Liver (tissue), 9 donors: ENCODE measurements around the gene CDCA5. TPM values are rescaled to one million over a fixed set of nuclear protein-coding genes. Genes with fewer than 3 reads are reported as not detected.

Experiments
- DNase-seq: peaks from one replicate; pipeline ENCODE4 v3.0.0-alpha.2; 2017; ENCODE audit warnings: low spot score
- H3K27ac ChIP-seq, 2 donors: one replicate each; pipeline ENCODE4 v1.7.0; 2013; ENCODE audit warnings: inconsistent platforms in 2 of 2, low read length in 2 of 2, control low read depth in 1 of 2, low read depth in 1 of 2, mild to moderate bottlenecking in 1 of 2
- H3K27me3 ChIP-seq, 4 donors: one replicate each; pipeline versions ENCODE4 v1.6.1 to v1.7.0; 2013; ENCODE audit warnings: low read length in 3 of 4, inconsistent platforms in 1 of 4, mild to moderate bottlenecking in 1 of 4, moderate library complexity in 1 of 4; ENCODE audit not compliant: control insufficient read depth in 4 of 4, insufficient read depth in 4 of 4
- H3K36me3 ChIP-seq, 4 donors: one replicate each; pipeline versions ENCODE4 v1.6.1 to v1.7.0; 2013; ENCODE audit warnings: low read length in 3 of 4, mild to moderate bottlenecking in 3 of 4, low read depth in 1 of 4, moderate library complexity in 1 of 4; ENCODE audit not compliant: control insufficient read depth in 4 of 4, insufficient read depth in 3 of 4
- H3K4me1 ChIP-seq, 4 donors: one replicate each; pipeline versions ENCODE4 v1.6.1 to v1.7.0; 2013; ENCODE audit warnings: low read length in 3 of 4, mild to moderate bottlenecking in 3 of 4, moderate library complexity in 1 of 4; ENCODE audit not compliant: control insufficient read depth in 4 of 4, insufficient read depth in 4 of 4
- H3K4me3 ChIP-seq, 3 donors: one replicate each; pipeline versions ENCODE4 v1.6.1 to v1.7.0; 2013; ENCODE audit warnings: low read length in 3 of 3, control low read depth in 1 of 3, low read depth in 1 of 3, mild to moderate bottlenecking in 1 of 3
- H3K9ac ChIP-seq, 2 donors: one replicate each; pipeline ENCODE4 v1.7.0; 2013; ENCODE audit warnings: low read length in 2 of 2, mild to moderate bottlenecking in 2 of 2, moderate library complexity in 2 of 2, control low read depth in 1 of 2, low read depth in 1 of 2
- H3K9me3 ChIP-seq, 4 donors: one replicate each; pipeline versions ENCODE4 v1.6.1 to v1.7.0; 2013; ENCODE audit warnings: low read length in 3 of 4; ENCODE audit not compliant: control insufficient read depth in 4 of 4
- EGR1 ChIP-seq, 2 donors: IDR thresholded peaks; 2 replicates each; pipeline ENCODE4 v1.6.1; 2016 to 2018; ENCODE audit warnings: antibody characterized with exemption in 2 of 2, low read depth in 2 of 2
- FOXA1 ChIP-seq: IDR thresholded peaks from 2 replicates; pipeline ENCODE4 v1.6.1; 2016; ENCODE audit warnings: antibody characterized with exemption
- FOXA2 ChIP-seq: IDR thresholded peaks from 2 replicates; pipeline ENCODE4 v1.6.1; 2016; ENCODE audit warnings: antibody characterized with exemption
- GABPA ChIP-seq, 2 donors: IDR thresholded peaks in 1 of 2; conservative IDR thresholded peaks in 1 of 2; 2 replicates each; pipeline ENCODE4 v1.6.1; 2016; ENCODE audit warnings: antibody characterized with exemption in 2 of 2, mild to moderate bottlenecking in 1 of 2, moderate library complexity in 1 of 2
- HNF4A ChIP-seq, 2 donors: conservative IDR thresholded peaks; 2 replicates each; pipeline ENCODE4 v1.6.1; 2016; ENCODE audit warnings: antibody characterized with exemption in 2 of 2, mild to moderate bottlenecking in 2 of 2
- HNF4G ChIP-seq: IDR thresholded peaks from 2 replicates; pipeline ENCODE4 v1.6.1; 2016; ENCODE audit warnings: antibody characterized with exemption
- JUND ChIP-seq, 2 donors: IDR thresholded peaks; 2 replicates each; pipeline ENCODE4 v1.6.1; 2016; ENCODE audit warnings: antibody characterized with exemption in 2 of 2
- NR2F2 ChIP-seq: IDR thresholded peaks from 2 replicates; pipeline ENCODE4 v1.6.1; 2016; ENCODE audit warnings: antibody characterized with exemption
- RAD21 ChIP-seq, 2 donors: IDR thresholded peaks; 2 replicates each; pipeline ENCODE4 v1.6.1; 2016; ENCODE audit warnings: antibody characterized with exemption in 2 of 2, mild to moderate bottlenecking in 2 of 2
- RXRA ChIP-seq, 2 donors: IDR thresholded peaks; 2 replicates each; pipeline ENCODE4 v1.6.1; 2017 to 2018; ENCODE audit warnings: antibody characterized with exemption in 2 of 2, mild to moderate bottlenecking in 1 of 2
- TAF1 ChIP-seq: conservative IDR thresholded peaks from 2 replicates; pipeline ENCODE4 v1.6.1; 2016; ENCODE audit warnings: antibody characterized with exemption, mild to moderate bottlenecking
- whole genome bisulfite sequencing: extraction: QIAGEN DNeasy Blood & Tissue Kit; methylation state at CpG from one replicate; pipeline ENCODE4 v1.1.7; 2013; 5-methylcytosine and 5-hydroxymethylcytosine counted together
- polyA plus RNA-seq, 2 donors: library from polyadenylated mRNA; stranded (reverse) in 1 of 2; unstranded in 1 of 2; fragments of 200-250 nt in 1 of 2; fragments of >200 nt in 1 of 2; fragmentation: Nextera tagmentation in 1 of 2; extraction: Ambion mirVana in 1 of 2; gene quantifications; one replicate each; pipeline versions ENCODE4 v1.2.1 to v1.2.3, GENCODE V29; 2013 to 2015
- total RNA-seq, 2 donors: library from RNA; depleted of rRNA; stranded (reverse); fragments of >200 nt; gene quantifications; one replicate each; pipeline ENCODE4 v1.2.3, GENCODE V29; 2014
- TF ChIP-seq, protein P1 (sequence below): IDR thresholded peaks from 2 replicates; pipeline ENCODE4 v1.6.1; 2016; ENCODE audit warnings: antibody characterized with exemption
- TF ChIP-seq, protein P2 (sequence below): IDR thresholded peaks from 2 replicates; pipeline ENCODE4 v1.6.1; 2016; ENCODE audit warnings: antibody characterized with exemption
- TF ChIP-seq, protein P3 (sequence below): fragments of 150-350 bp; IDR thresholded peaks from 2 replicates; pipeline ENCODE4 v1.5.1; 2017; ENCODE audit warnings: improper control_type of control experiment, low read depth, low read length; ENCODE audit not compliant: missing input control
- TF ChIP-seq, protein P4 (sequence below): IDR thresholded peaks from 2 replicates; pipeline ENCODE4 v1.6.1; 2016; ENCODE audit warnings: antibody characterized with exemption, mild to moderate bottlenecking
- donor health status: healthy.
- donor health status: healthy.
- donor health status: healthy.
- donor health status: healthy.
- donor health status: healthy.

CDCA5 gene
- total and polyA plus RNA-seq, 4 donors = 0.17 to 12.0 (median 1.7) TPM

GRCh38 chr11:65117206-65118096, 33.6 kb upstream of the CDCA5 start, which contains the start of gene ZNHIT2 (continued):
- peak; percentile 93 to 96 for TF ChIP-seq EGR1 (IDR thresholded peaks at IDR 0.05; ENCODE audit: low read depth in 2 of 2)
- peak; percentile 97 to 99 for TF ChIP-seq GABPA (IDR thresholded peaks at IDR 0.05 in 1 of 2, conservative IDR thresholded peaks at IDR 0.05 in 1 of 2)
- no peak for TF ChIP-seq NR2F2

- Histone ChIP-seq H3K4me3 (peak overlapping the region; percentile 81 to 95 (median 90)), H3K9me3 (no peaks in the 10 kb centered on the region), H3K36me3 (peaks cover 9 to 19% (median 17%) of the 10 kb centered on the region in 4 donors), H3K27me3 (no peaks in the 10 kb centered on the region), H3K4me1 (peaks cover 20 to 81% (median 62%) of the 10 kb centered on the region in 4 donors), H3K9ac (peak overlapping the region; percentile 47 to 82), H3K27ac (peak overlapping the region; percentile 89 to 90)
- 16% methylated on average over 68 of the region's 68 CpGs for WGBS
- no peak for DNase-seq
- TF ChIP-seq EGR1 (IDR thresholded peaks at IDR 0.05; ENCODE audit: low read depth in 2 of 2) = no peak
- TF ChIP-seq FOXA1 = no peak
- no peak for TF ChIP-seq FOXA2
- TF ChIP-seq, protein P1, sequence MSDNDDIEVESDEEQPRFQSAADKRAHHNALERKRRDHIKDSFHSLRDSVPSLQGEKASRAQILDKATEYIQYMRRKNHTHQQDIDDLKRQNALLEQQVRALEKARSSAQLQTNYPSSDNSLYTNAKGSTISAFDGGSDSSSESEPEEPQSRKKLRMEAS = no peak
- TF ChIP-seq RXRA (IDR thresholded peaks at IDR 0.05) = no peak
- TF ChIP-seq, protein P2, sequence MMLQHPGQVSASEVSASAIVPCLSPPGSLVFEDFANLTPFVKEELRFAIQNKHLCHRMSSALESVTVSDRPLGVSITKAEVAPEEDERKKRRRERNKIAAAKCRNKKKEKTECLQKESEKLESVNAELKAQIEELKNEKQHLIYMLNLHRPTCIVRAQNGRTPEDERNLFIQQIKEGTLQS = no peak
- TF ChIP-seq NR2F2 = no peak
- TF ChIP-seq TAF1 = no peak
- no peak for TF ChIP-seq JUND (IDR thresholded peaks at IDR 0.05)
- no peak for TF ChIP-seq HNF4A (conservative IDR thresholded peaks at IDR 0.05)
- no peak for TF ChIP-seq HNF4G
Measured at GRCh38 chr11:65116370-65117205, 32.7 kb upstream of the CDCA5 start.

DNA sequence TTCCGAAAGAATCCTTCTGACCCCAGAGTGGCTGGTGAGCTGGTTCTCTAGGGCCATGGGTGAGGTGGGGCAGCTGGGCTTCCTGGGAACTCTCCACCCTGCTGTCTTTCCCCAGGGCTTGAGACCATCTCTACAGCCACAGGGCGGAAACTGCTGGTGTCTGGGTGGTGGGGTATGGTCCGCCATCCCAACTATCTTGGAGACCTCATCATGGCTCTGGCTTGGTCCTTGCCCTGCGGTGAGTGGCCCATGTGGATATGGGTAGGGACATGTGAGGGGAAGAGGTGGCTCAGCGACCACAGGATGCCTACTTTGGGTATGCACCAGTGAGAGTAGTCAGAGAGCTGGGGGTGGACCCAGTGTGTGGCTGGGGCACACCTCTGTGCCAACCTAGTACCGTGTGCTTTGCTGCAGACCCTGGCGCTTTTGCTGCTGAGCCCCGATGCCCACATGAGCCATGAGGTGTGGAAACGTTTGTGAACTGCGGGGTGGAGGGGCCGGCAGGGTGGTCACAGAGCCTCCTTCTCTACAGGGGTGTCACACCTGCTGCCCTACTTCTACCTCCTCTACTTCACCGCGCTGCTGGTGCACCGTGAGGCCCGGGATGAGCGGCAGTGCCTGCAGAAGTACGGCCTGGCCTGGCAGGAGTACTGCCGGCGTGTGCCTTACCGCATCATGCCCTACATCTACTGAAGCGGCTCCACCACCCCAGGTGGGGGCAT, 31.7 kb upstream of the CDCA5 start:
- H3K4me1 ChIP-seq = peaks cover 26 to 81% (median 62%) of the 10 kb centered on the region in 4 donors
- H3K9ac ChIP-seq = peak overlapping the region in 1 of 2 donors; percentile 82
- H3K36me3 ChIP-seq = peaks cover 9 to 17% (median 13%) of the 10 kb centered on the region in 4 donors
- DNase-seq = no peak
- no peaks in the 10 kb centered on the region for H3K27me3 ChIP-seq
- H3K4me3 ChIP-seq = no peak overlapping the region
- TF ChIP-seq, protein P2 = no peak
- TF ChIP-seq, protein P3, sequence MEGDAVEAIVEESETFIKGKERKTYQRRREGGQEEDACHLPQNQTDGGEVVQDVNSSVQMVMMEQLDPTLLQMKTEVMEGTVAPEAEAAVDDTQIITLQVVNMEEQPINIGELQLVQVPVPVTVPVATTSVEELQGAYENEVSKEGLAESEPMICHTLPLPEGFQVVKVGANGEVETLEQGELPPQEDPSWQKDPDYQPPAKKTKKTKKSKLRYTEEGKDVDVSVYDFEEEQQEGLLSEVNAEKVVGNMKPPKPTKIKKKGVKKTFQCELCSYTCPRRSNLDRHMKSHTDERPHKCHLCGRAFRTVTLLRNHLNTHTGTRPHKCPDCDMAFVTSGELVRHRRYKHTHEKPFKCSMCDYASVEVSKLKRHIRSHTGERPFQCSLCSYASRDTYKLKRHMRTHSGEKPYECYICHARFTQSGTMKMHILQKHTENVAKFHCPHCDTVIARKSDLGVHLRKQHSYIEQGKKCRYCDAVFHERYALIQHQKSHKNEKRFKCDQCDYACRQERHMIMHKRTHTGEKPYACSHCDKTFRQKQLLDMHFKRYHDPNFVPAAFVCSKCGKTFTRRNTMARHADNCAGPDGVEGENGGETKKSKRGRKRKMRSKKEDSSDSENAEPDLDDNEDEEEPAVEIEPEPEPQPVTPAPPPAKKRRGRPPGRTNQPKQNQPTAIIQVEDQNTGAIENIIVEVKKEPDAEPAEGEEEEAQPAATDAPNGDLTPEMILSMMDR = no peak
- no peak for TF ChIP-seq GABPA (IDR thresholded peaks at IDR 0.05 in 1 of 2, conservative IDR thresholded peaks at IDR 0.05 in 1 of 2)
- no peak for TF ChIP-seq RXRA (IDR thresholded peaks at IDR 0.05)
- TF ChIP-seq, protein P1 = no peak
- TF ChIP-seq HNF4G = no peak
- no peak for TF ChIP-seq RAD21 (IDR thresholded peaks at IDR 0.05)
- TF ChIP-seq, protein P4, sequence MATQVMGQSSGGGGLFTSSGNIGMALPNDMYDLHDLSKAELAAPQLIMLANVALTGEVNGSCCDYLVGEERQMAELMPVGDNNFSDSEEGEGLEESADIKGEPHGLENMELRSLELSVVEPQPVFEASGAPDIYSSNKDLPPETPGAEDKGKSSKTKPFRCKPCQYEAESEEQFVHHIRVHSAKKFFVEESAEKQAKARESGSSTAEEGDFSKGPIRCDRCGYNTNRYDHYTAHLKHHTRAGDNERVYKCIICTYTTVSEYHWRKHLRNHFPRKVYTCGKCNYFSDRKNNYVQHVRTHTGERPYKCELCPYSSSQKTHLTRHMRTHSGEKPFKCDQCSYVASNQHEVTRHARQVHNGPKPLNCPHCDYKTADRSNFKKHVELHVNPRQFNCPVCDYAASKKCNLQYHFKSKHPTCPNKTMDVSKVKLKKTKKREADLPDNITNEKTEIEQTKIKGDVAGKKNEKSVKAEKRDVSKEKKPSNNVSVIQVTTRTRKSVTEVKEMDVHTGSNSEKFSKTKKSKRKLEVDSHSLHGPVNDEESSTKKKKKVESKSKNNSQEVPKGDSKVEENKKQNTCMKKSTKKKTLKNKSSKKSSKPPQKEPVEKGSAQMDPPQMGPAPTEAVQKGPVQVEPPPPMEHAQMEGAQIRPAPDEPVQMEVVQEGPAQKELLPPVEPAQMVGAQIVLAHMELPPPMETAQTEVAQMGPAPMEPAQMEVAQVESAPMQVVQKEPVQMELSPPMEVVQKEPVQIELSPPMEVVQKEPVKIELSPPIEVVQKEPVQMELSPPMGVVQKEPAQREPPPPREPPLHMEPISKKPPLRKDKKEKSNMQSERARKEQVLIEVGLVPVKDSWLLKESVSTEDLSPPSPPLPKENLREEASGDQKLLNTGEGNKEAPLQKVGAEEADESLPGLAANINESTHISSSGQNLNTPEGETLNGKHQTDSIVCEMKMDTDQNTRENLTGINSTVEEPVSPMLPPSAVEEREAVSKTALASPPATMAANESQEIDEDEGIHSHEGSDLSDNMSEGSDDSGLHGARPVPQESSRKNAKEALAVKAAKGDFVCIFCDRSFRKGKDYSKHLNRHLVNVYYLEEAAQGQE = no peak
- TF ChIP-seq FOXA1 = no peak
- TF ChIP-seq HNF4A (conservative IDR thresholded peaks at IDR 0.05) = no peak
- peak overlapping the region; percentile 89 to 90 for H3K27ac ChIP-seq
- no peaks in the 10 kb centered on the region for H3K9me3 ChIP-seq
- WGBS = 95% methylated on average over 21 of the region's 21 CpGs
